GM13976 (cell line): ENCODE data around the gene DICER1.
A peak's percentile ranks its signal among the peaks of the same experiment; 100 is the strongest.

Experiments
- DNase-seq: peaks from one replicate; pipeline ENCODE4 v3.0.0; 2012; ENCODE audit warnings: low spot score
- CTCF ChIP-seq: IDR thresholded peaks from 2 replicates; pipeline ENCODE4 v1.5.1; 2012; ENCODE audit warnings: borderline replicate concordance, mild to moderate bottlenecking; ENCODE audit not compliant: insufficient read depth; ENCODE audit errors: extremely low read depth, missing control alignments, control extremely low read depth
- in situ Hi-C: fragments of 300-500 bp; cut with MboI; formaldehyde crosslinking; loops from one replicate; pipeline ENCODE4 v1.12.0; 2022; ENCODE audit warnings: low sequenced_read_pairs, mixed read lengths, inconsistent platforms; ENCODE audit not compliant: unreplicated experiment

Gene DICER1

GRCh38 chr14:95043732-95044462, 113.4 kb downstream of the DICER1 start:
- in situ Hi-C loops = no loop called here
- TF ChIP-seq CTCF = no peak

GRCh38 chr14:95043314-95043713, 114.0 kb downstream of the DICER1 start:
- in situ Hi-C loops = no loop called here
- TF ChIP-seq CTCF = no peak
- DNase-seq = no peak

More at GRCh38 chr14:95043732-95044462, 113.4 kb downstream of the DICER1 start:
- no peak for DNase-seq

GRCh38 chr14:95041477-95042020, 115.8 kb downstream of the DICER1 start:
- TF ChIP-seq CTCF = no peak
- in situ Hi-C loops = no loop called here

GRCh38 chr14:95040708-95041476, 116.4 kb downstream of the DICER1 start:
- no peak for TF ChIP-seq CTCF
- in situ Hi-C loops = no loop called here
- DNase-seq = peak; percentile 12

More at GRCh38 chr14:95041477-95042020, 115.8 kb downstream of the DICER1 start:
- no peak for DNase-seq

GRCh38 chr14:95039993-95040348, 117.4 kb downstream of the DICER1 start:
- in situ Hi-C loops = no loop called here
- TF ChIP-seq CTCF = no peak
- DNase-seq = no peak

- no peak for TF ChIP-seq CTCF
- peak; percentile 8 for DNase-seq
- in situ Hi-C loops = no loop called here
Observed at GRCh38 chr14:95039259-95039992, 117.9 kb downstream of the DICER1 start.
